ENCODE measurements around the gene SOX6.

DNA sequence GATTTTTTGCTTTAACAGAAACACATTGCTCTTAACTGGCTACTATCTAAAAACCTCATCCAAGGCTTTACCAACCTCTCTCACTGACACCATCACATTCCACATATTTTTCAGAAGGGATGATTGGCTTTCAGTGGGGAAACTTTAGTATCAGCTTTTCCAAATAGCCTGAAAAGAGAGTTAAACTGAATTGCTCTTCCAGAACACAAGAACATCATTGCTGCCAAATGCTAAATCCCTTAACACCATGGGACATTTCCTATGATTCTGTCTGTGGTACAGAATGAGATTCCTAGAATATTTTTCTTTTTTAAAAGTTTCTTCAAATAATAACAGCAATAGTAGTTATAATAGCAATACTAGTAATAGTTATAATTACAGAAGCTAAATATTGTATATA, 45.4 kb downstream of the SOX6 start:
- TF ChIP-seq, protein P1, sequence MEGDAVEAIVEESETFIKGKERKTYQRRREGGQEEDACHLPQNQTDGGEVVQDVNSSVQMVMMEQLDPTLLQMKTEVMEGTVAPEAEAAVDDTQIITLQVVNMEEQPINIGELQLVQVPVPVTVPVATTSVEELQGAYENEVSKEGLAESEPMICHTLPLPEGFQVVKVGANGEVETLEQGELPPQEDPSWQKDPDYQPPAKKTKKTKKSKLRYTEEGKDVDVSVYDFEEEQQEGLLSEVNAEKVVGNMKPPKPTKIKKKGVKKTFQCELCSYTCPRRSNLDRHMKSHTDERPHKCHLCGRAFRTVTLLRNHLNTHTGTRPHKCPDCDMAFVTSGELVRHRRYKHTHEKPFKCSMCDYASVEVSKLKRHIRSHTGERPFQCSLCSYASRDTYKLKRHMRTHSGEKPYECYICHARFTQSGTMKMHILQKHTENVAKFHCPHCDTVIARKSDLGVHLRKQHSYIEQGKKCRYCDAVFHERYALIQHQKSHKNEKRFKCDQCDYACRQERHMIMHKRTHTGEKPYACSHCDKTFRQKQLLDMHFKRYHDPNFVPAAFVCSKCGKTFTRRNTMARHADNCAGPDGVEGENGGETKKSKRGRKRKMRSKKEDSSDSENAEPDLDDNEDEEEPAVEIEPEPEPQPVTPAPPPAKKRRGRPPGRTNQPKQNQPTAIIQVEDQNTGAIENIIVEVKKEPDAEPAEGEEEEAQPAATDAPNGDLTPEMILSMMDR (IDR thresholded peaks at IDR 0.05; ENCODE audit: low read depth, low read length, poor library complexity, severe bottlenecking), result no peak
- TF ChIP-seq EZH2phosphoT487 (IDR thresholded peaks at IDR 0.05; ENCODE audit: borderline replicate concordance, low read length), result no peak
